ENCODE measurements around the gene DLGAP1. TPM values are rescaled to one million over a fixed set of nuclear protein-coding genes. Genes with fewer than 3 reads are reported as not detected.

DLGAP1 gene
- total and polyA plus RNA-seq, 4 donors, result 0.06 to 1.2 (median 0.17) TPM; not detected in 1

GRCh38 chr18:3653263-3653850 is 801.8 kb downstream of the DLGAP1 start:
- H3K4me1 ChIP-seq (ENCODE audit: control insufficient read depth in 4 of 4, insufficient read depth in 4 of 4, low read length in 3 of 4), result peaks cover 0 to 4% (median under 1%) of the 10 kb centered on the region in 4 donors
- TF ChIP-seq HNF4A (conservative IDR thresholded peaks at IDR 0.05) (no peak), YY1 (IDR thresholded peaks at IDR 0.05) (no peak), FOXA1 (IDR thresholded peaks at IDR 0.05) (no peak), EGR1 (IDR thresholded peaks at IDR 0.05; ENCODE audit: low read depth in 2 of 2) (no peak), REST (IDR thresholded peaks at IDR 0.05) (no peak), ATF3 (IDR thresholded peaks at IDR 0.05) (no peak), TAF1 (conservative IDR thresholded peaks at IDR 0.05) (no peak), RAD21 (IDR thresholded peaks at IDR 0.05) (no peak), NR2F2 (IDR thresholded peaks at IDR 0.05) (no peak), GABPA (IDR thresholded peaks at IDR 0.05 in 1 of 2, conservative IDR thresholded peaks at IDR 0.05 in 1 of 2) (no peak), SP1 (IDR thresholded peaks at IDR 0.05) (no peak), JUND (IDR thresholded peaks at IDR 0.05) (no peak), CTCF (IDR thresholded peaks at IDR 0.05; ENCODE audit: low read depth, low read length, missing input control) (no peak), FOXA2 (IDR thresholded peaks at IDR 0.05) (no peak), RXRA (IDR thresholded peaks at IDR 0.05) (no peak), MAX (IDR thresholded peaks at IDR 0.05) (no peak), HNF4G (IDR thresholded peaks at IDR 0.05) (no peak), ZBTB33 (IDR thresholded peaks at IDR 0.05) (no peak)
- H3K9ac ChIP-seq (ENCODE audit: low read depth in 1 of 2, low read length in 2 of 2), result no peak overlapping the region
- H3K4me3 ChIP-seq (ENCODE audit: low read depth in 1 of 3, low read length in 3 of 3), result no peak overlapping the region
- WGBS, result 90% methylated on average over 5 of the region's 5 CpGs
- no peaks in the 10 kb centered on the region for H3K27me3 ChIP-seq (ENCODE audit: control insufficient read depth in 4 of 4, insufficient read depth in 4 of 4, low read length in 3 of 4)
- no peak overlapping the region for H3K27ac ChIP-seq (ENCODE audit: low read depth in 1 of 2, low read length in 2 of 2)
- no peaks in the 10 kb centered on the region for H3K36me3 ChIP-seq (ENCODE audit: control insufficient read depth in 4 of 4, insufficient read depth in 3 of 4, low read depth in 1 of 4, low read length in 3 of 4)
- DNase-seq (ENCODE audit: low spot score), result no peak
- no peaks in the 10 kb centered on the region for H3K9me3 ChIP-seq (ENCODE audit: control insufficient read depth in 4 of 4, low read length in 3 of 4)

Data from liver (tissue), 9 donors.